Measurements from ENCODE around the gene INPP5F. TPM values are rescaled to one million over a fixed set of nuclear protein-coding genes. Genes with fewer than 3 reads are reported as not detected.

INPP5F gene, protein sequence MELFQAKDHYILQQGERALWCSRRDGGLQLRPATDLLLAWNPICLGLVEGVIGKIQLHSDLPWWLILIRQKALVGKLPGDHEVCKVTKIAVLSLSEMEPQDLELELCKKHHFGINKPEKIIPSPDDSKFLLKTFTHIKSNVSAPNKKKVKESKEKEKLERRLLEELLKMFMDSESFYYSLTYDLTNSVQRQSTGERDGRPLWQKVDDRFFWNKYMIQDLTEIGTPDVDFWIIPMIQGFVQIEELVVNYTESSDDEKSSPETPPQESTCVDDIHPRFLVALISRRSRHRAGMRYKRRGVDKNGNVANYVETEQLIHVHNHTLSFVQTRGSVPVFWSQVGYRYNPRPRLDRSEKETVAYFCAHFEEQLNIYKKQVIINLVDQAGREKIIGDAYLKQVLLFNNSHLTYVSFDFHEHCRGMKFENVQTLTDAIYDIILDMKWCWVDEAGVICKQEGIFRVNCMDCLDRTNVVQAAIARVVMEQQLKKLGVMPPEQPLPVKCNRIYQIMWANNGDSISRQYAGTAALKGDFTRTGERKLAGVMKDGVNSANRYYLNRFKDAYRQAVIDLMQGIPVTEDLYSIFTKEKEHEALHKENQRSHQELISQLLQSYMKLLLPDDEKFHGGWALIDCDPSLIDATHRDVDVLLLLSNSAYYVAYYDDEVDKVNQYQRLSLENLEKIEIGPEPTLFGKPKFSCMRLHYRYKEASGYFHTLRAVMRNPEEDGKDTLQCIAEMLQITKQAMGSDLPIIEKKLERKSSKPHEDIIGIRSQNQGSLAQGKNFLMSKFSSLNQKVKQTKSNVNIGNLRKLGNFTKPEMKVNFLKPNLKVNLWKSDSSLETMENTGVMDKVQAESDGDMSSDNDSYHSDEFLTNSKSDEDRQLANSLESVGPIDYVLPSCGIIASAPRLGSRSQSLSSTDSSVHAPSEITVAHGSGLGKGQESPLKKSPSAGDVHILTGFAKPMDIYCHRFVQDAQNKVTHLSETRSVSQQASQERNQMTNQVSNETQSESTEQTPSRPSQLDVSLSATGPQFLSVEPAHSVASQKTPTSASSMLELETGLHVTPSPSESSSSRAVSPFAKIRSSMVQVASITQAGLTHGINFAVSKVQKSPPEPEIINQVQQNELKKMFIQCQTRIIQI
- 19.0 TPM for total RNA-seq

DNA sequence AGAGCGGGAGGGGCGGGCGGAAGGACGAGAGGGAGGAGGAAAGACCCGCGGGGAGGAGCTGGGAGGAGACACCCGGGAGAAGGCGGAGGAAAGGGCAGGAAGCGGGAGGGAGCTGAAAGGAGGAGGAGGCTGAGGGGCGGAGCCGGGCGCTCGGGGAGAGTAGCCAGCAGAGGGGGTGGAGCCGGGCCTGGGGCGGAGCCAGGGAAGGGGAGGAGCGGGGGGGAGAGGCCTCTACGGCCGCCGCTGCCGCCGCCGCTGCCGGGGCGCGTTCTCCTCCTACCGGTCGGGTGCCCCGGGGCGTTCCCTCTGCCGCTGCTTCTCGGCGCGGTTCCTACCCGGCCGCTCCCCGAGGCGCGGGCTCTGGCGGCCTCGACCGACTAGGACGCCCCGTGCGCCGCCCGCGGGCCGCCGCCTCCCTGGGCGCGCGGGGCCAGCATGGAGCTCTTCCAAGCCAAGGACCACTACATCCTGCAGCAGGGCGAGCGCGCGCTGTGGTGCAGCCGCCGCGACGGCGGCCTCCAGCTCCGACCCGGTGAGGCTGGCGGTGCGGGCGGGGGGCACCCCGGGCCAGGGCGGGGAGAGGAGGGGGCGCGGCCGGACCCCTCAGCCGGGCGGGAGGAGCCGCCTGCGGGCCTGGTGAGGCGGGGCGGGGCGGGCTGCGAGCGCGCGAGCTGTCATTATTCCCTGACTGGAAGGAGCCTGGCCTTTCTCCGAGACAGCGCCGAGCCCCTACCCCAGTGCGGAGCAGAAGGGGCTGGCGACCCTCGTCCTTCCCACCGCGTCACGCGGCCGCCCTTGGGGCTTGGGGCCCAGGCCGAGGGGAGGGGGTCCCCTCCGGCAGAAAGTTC lies at the start of gene INPP5F:
Gene INPP5F, plus strand, starts transcription at position 223 of the 848 bp plus-strand sequence. Its CDS starts 213 bp downstream, at position 436.
- DNase-seq (ENCODE audit: low spot score) = peak; percentile 100

DNA sequence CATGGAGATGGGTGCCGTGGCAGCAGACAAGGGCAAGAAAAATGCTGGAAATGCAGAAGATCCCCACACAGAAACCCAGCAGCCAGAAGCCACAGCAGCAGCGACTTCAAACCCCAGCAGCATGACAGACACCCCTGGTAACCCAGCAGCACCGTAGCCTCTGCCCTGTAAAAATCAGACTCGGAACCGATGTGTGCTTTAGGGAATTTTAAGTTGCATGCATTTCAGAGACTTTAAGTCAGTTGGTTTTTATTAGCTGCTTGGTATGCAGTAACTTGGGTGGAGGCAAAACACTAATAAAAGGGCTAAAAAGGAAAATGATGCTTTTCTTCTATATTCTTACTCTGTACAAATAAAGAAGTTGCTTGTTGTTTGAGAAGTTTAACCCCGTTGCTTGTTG lies 48.7 kb upstream of the INPP5F start:
- DNase-seq (ENCODE audit: low spot score) = no peak

DNA sequence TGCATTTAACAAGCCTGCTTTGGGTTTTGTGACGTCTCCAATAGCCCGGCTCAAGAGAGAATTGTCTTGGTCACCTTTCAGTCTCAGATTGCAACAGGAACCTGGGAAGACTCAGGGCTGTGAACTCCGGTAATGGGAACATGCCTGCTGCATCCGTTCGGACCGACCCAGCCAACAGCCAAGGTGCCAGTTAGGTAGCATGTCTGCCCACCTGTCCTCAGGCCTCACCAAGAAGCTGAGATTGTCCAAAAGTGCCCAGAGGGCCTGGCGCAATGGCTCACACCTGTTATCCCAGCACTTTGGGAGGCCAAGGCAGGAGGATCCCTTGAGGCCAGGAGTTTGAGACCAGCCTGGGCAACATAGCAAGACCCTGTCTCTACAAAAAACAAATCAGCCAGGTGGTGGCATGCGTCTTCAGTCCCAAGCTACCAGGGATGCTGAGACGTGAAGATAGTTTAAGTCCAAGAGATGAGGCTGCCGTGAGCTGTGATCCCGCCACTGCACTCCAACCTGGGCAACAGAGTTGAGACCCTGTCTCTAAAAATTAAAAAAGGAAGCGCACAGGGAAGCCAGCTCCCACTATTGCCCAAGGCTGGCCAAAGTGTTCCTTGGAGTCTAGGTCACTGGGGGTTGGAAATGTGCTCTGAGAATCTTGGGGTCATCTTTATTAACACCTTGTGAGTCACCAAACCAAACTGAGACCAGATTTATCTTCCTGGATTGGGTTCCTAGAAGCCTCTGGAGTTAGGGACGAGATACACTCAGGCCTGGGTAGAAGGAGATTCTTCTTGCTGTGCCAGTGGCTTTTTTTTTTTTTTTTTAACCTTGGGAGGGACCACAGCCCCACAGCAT lies 47.7 kb upstream of the INPP5F start:
- no peak for DNase-seq (ENCODE audit: low spot score)

DNA sequence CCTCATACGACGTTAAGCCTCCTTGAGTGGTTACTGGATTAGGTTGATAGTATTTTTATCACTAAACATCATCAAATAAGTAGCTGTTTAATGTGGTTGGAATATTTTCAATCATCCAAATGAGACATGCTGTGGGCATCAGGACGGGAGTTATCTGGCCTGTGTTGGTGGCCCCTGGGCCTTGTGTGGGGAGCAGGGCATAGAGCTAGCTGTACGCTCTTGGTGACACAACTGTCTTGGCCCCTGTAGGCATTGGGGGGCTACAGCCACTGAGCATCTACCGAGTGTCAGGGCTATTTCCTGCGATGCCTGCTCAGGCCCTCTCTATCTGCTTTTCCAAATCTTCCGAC lies 46.4 kb upstream of the INPP5F start:
- DNase-seq (ENCODE audit: low spot score) = no peak

DNA sequence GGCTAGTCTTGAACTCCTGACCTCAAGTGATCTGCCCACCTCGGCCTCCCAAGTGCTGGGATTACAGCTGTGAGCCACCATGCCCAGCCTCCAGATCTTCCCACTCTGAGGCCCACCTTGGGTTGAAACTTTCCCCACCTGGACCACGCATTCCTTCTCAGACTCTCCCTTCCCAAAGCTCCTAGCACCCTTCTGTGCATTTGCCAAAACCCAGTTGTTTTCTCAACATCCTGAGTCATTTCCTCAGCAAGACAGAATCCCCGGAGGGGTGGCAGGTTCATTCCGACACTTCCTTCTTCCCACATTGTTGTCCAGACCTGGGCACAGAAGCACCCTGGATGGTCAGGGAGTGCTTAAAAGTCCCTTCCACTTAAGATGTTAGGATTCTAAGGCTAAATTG lies 45.8 kb upstream of the INPP5F start:
- no peak for DNase-seq (ENCODE audit: low spot score)

DNA sequence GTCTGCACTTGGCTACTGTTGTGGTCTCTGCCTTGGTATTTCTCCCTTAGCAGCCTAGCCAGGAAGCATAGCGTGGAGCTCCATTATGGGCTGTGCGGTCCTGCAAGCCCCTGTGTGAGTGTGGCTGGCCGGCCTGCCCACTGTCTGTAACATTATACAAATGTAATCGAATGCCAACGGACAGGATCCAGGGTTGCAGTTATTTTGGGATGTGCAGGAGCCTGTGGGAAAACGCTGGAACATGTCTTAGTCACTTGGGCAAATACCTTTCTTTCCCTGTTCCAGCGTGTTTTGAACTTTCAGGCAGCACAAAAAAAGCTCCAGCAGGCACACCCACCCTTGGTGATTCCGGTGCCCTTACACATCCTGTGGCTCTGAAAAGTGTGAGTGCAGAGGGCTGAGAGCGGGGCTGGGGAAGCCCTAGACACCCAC lies 45.2 kb upstream of the INPP5F start:
- DNase-seq (ENCODE audit: low spot score) = no peak

DNA sequence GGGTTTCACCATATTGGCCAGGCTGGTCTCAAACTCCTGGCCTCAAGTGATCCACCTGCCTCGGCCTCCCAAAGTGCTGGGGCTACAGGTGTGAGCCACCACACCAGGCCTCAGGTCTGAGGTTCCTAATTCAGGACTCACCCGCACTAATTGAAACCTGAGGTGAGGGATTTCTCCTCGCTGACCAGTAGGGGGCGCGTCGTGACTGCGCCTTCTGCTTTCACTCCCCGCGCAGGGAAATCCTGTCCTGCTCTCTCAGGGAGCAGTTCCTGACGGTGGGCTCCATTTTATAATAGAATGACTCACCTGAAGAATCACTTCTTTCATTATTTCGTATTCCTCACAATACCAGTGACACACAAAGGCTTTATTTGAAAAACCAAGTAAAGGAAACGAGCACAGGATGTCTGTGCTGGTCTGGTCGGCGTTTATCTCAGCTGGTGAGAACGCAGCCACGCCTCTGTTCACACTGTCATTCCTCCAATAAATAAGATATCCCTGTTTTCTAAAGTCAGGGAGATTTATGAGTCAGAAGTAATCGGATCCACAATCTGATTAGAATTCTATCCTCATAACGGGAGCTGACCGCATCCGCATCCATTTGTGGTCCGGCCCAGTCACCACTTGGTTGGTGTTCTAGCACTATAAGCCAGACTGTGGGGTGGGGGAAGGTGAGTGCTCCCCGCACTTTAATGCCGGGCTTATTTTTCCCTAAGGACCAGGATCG lies 39.2 kb upstream of the INPP5F start:
- peak; percentile 81 for DNase-seq (ENCODE audit: low spot score)

DNA sequence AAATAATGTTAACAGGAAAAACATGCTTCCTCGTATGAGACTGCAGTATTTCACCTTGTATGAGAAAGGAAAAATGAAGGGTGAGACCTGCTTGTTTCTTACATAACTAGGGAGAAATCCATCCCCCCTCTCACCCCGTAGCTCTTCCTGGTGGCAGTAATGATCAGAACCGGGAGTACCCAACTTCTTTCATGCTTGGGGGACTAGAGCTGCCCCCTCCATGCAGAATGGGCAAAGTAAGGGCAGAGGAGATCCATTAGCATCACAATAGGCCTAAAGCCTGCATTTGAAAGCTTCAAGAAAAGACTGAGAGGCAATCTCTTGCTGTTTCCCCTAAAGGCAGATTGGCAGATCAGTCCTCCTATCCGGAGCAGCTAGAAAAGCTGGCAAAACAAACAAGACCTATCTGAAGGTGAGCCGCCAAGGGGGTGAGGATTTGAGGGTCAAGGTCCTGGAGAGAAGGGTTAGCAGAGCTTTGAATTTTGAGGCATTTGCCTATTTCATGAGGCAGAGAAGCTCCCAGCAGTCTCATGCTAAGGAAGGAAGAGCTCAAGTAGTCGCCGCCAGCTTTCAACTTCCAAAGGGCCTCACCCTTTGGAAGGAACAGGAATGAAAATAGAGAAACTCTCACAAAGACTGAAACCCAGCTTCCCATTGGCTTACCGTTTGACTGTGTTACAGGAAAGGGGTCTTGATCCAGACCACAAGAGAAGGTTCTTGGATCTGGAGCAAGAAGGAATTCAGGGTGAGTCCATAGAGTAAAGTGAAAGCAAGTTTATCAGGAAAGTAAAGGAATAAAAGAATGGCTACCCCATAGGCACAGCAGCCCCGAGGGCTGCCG lies 38.4 kb upstream of the INPP5F start:
- DNase-seq (ENCODE audit: low spot score) = no peak

DNA sequence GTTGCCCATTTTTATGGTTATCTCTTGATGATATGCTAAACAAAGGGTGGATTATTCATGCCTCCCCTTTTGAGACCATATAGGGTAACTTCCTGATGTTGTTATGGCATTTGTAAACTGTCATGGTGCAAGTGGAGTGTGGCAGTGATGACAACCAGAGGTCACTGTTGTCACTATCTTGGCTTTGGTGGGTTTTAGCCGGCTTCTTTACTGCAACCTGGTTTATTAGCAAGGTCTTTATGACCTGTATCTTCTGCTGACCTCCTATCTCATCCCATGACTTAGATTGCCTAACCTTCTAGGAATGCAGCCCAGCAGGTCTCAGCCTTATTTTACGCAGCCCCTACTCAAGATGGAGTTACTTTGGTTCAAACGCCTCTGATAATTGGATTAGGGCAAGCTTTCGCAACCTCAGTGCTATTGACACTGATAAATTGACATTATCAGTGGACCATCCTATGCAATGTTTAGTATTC lies 37.8 kb upstream of the INPP5F start:
- DNase-seq (ENCODE audit: low spot score) = no peak

DNA sequence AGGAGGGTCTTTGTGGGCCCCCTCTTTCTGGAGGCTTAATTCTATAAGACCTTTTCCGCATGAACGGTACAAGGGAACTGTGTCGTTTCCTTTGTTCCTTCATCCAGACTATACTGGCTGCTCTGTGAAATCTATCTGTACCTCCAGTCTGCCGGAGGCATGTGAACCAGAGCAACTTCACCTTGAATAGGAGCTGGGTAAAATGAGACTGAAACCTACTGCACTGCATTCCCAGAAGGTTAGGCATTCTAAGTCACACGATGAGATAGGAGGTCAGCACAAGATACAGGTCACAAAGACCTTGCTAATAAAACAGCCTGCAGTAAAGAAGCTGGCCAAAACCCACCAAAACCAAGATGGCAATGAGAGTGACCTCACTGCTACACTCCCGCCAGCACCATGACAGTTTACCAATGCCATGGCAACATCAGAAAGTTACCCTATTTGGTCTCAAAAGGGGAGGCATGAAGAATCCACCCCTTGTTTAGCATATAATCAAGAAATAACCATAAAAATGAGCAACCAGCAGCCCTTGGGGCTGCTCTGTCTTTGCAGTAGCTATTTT lies 36.8 kb upstream of the INPP5F start:
- DNase-seq (ENCODE audit: low spot score) = no peak

DNA sequence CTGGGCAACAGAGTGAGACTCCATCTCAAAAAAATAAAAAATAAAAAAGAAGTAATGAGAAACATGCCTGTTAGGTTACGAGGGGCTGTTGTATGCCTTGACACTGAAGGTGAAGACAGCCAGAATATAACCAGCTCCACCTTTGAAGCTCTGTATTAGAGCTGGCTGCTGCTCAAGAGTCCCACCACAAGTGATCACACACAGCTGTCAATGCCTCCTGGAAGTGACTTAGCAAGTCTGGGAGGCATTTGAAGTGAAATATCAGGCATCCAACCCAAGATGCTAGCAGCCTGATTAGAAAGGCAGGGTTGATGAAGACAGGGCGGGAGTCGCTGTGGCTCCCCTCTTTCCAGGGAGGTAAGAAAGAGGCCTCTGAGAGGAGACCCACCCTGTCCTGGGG lies 34.1 kb upstream of the INPP5F start:
- no peak for DNase-seq (ENCODE audit: low spot score)

DNA sequence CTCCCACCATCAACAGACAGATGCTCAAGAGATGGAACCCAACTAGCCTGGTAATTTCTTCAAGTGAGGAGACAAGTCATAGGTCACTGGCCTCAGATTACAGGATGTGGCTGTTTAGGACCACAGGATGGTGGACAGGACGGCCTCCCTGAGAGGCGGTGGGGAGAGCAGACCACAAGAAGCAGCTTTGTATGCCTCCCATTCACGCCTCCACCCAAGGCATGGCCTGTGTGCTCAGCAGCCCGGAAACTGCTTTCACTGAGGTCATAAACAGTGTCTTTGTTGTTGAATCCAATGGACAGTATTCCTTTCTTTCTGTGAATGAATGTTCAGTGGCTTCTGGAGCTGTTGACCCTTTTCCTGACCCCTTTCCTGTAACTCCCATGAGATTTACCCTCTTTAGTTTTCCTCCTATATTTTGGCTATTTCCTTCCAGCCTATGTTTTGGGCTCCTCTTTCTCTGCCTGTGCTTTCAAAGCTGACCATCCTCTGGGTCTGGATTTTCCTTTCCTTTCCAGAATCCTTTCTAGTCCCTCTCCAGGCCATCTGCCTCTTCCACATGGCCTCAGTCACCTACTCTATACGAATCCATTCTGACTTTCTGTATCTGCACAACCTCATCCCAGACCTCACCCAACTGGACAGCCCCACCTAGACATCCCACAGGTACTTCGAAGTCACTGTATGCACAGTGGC lies 32.4 kb upstream of the INPP5F start:
- no peak for DNase-seq (ENCODE audit: low spot score)

DNA sequence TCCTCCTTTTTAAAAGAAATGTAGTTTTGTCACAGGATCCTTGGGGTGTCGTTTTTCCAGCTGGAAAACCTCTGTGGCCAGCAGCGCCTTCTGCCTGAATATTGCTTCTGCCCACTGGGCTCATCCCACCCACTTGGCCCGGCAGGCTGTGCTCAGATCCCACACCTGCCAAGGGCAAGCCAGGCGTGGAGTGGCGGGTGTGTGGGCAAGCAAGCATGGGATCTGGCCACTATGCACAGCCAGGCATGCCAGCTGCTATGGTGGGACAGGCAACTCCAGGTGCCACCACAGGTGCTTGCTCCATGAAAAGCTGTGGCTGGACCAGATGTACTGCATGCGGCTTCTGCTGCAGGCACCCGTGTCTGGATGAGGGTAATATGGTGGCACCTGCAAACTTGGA lies 31.2 kb upstream of the INPP5F start:
- no peak for DNase-seq (ENCODE audit: low spot score)

DNA sequence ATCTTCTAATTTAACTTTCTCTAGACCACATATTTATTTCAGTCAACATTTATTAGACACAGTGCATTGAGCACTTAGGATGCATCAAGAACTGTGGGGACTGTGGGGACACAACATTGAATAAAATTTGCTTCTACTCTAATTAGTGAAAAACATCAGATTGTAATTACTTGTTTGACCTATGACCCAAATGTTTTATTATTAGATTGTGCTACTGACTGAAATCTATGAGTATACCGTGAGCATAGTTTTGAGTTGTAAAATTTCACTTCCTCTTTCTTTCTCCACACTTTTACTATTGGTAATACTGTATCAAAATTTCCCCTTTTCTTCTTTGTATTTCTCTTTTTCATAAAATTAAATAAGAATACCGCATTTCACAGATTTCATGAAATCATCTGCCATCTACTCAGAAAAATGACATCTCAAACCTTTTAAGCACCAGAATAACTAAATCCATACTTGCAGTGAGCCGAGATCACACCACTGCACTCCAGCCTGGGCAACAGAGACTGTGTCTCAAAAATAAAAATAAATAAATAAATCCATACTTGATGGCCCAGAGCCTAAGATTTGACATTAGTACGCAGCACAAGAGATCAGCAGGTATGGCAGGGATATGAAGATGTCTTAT lies 25.4 kb upstream of the INPP5F start:
- no peak for DNase-seq (ENCODE audit: low spot score)

DNA sequence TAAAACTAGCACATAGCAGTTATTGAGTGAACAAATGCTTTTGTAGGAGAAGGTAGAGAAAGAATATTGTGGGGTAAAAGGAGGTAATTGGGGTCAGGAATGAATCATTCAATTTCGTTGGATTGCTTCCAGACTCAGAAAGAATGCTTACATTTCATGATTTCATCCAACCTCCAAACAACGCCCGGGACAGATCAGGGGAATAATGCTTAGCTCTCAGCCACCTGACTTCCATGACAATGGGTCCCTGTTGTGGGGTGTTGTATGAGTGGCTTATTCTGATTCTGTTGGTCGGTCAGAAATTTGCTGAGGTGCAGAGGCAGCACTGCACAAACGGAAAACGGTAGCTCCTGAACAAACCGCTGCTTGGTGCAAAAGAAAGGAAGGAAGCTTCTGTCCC lies 24.0 kb upstream of the INPP5F start:
- DNase-seq (ENCODE audit: low spot score) = no peak

DNA sequence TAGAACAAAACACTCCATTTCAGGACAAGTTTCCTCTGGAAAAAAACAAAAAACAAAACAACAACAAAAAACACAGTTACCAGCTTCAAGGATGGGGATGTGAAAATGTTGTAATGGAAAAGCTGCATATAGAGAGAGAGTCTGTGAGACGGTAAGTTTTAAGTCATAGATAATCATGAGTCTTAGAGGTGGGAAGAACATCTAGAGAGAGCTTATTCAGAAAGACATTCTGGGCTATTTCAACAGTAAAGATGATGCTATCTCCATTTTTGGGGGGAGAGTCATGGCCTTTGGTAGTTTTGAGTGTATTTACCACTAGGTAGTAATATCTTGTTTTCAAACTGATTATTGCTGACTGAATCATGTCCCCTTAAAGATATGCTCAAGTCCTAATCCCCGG lies 23.3 kb upstream of the INPP5F start:
- no peak for DNase-seq (ENCODE audit: low spot score)

DNA sequence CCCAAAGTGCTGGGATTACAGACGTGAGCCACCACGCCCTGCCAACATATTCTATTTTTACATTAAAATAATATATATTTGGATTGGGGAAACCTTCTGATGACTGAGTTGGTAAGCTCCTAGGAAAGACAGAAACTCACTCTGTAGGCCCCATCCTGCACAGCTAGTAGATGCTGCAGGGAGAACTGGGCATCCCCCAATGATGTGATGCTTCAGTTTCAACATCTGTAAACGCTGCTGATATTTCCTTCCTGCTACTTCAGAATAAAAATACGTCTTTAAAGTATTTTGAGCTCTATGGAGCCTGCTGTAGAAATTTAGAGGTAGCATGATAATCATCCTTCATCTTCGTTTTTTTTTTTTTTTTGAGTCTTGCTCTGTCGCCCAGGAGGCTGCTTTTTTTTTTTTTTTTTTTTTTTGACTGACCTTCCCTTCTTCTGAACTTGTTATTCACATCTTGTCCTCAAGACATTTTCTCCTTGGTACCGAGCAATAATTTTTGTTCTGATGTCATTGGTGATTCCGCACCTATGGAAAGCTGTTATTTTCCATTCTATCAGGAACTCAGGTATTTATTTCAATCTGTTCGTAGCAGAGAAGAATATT lies 21.8 kb upstream of the INPP5F start:
- no peak for DNase-seq (ENCODE audit: low spot score)
